Osteocyte (in vitro differentiated cells): ENCODE data around the gene MAP3K2. TPM values are rescaled to one million over a fixed set of nuclear protein-coding genes. Genes with fewer than 3 reads are reported as not detected.

Experiments
- DNase-seq: peaks from one replicate; pipeline ENCODE4 v3.0.0; 2021; ENCODE audit warnings: mixed read lengths; ENCODE audit not compliant: unreplicated experiment; ENCODE audit errors: extremely low spot score
- H3K27ac Mint-ChIP-seq: one replicate; pipeline ENCODE4 v1.8.0; 2021; ENCODE audit warnings: mild to moderate bottlenecking, mixed read lengths; ENCODE audit not compliant: unreplicated experiment
- H3K27me3 Mint-ChIP-seq: one replicate; pipeline ENCODE4 v1.8.0; 2021; ENCODE audit warnings: mixed read lengths; ENCODE audit not compliant: unreplicated experiment
- H3K36me3 Mint-ChIP-seq: one replicate; pipeline ENCODE4 v1.8.0; 2021; ENCODE audit warnings: mixed read lengths; ENCODE audit not compliant: unreplicated experiment
- H3K4me1 Mint-ChIP-seq: one replicate; pipeline ENCODE4 v1.8.0; 2021; ENCODE audit warnings: mixed read lengths; ENCODE audit not compliant: unreplicated experiment
- H3K4me3 Mint-ChIP-seq: one replicate; pipeline ENCODE4 v1.8.0; 2021; ENCODE audit warnings: mild to moderate bottlenecking, moderate library complexity, mixed read lengths; ENCODE audit not compliant: unreplicated experiment
- H3K9me3 Mint-ChIP-seq: one replicate; pipeline ENCODE4 v1.8.0; 2021; ENCODE audit warnings: mixed read lengths; ENCODE audit not compliant: unreplicated experiment
- total RNA-seq: library from RNA; stranded (reverse); gene quantifications from 2 replicates; pipeline ENCODE4 v1.2.1, GENCODE V29; 2021
- TF ChIP-seq, protein P1 (sequence below): fragments of 200-600 bp; sonication (generic); IDR thresholded peaks from 2 replicates; pipeline ENCODE4 v1.5.0; 2021; ENCODE audit warnings: antibody characterized with exemption, mild to moderate bottlenecking, moderate library complexity

The MAP3K2 gene
- total RNA-seq, 1 donor from 2014 or later = 60.9 TPM

DNA sequence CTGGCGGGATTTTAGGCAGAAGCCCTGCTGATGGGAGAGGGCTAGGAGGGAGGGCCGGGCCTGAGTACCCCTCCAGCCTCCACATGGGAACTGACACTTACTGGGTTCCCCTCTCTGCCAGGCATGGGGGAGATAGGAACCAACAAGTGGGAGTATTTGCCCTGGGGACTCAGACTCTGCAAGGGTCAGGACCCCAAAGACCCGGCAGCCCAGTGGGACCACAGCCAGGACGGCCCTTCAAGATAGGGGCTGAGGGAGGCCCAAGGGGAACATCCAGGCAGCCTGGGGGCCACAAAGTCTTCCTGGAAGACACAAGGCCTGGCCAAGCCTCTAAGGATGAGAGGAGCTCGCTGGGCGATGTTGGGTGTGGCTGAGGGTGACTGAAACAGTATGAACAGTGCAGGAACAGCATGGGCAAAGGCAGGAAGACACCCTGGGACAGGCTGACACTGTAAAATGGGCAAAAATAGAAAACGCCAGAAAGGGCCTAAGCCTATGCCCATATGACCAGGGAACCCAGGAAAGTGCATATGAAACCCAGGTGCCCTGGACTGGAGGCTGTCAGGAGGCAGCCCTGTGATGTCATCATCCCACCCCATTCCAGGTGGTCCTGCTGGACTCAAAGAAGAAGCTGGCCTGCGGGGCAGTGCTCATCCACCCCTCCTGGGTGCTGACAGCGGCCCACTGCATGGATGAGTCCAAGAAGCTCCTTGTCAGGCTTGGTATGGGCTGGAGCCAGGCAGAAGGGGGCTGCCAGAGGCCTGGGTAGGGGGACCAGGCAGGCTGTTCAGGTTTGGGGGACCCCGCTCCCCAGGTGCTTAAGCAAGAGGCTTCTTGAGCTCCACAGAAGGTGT is 39.0 kb upstream of the MAP3K2 start:
- H3K4me3 Mint-ChIP-seq = no peak overlapping the region
- DNase-seq = peak; percentile 76
- H3K27me3 Mint-ChIP-seq = peaks cover 6% of the 10 kb centered on the region
- H3K27ac Mint-ChIP-seq = no peak overlapping the region
- TF ChIP-seq, protein P1, sequence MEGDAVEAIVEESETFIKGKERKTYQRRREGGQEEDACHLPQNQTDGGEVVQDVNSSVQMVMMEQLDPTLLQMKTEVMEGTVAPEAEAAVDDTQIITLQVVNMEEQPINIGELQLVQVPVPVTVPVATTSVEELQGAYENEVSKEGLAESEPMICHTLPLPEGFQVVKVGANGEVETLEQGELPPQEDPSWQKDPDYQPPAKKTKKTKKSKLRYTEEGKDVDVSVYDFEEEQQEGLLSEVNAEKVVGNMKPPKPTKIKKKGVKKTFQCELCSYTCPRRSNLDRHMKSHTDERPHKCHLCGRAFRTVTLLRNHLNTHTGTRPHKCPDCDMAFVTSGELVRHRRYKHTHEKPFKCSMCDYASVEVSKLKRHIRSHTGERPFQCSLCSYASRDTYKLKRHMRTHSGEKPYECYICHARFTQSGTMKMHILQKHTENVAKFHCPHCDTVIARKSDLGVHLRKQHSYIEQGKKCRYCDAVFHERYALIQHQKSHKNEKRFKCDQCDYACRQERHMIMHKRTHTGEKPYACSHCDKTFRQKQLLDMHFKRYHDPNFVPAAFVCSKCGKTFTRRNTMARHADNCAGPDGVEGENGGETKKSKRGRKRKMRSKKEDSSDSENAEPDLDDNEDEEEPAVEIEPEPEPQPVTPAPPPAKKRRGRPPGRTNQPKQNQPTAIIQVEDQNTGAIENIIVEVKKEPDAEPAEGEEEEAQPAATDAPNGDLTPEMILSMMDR = no peak
- H3K9me3 Mint-ChIP-seq = no peaks in the 10 kb centered on the region
- no peaks in the 10 kb centered on the region for H3K36me3 Mint-ChIP-seq
- peaks cover 22% of the 10 kb centered on the region for H3K4me1 Mint-ChIP-seq

DNA sequence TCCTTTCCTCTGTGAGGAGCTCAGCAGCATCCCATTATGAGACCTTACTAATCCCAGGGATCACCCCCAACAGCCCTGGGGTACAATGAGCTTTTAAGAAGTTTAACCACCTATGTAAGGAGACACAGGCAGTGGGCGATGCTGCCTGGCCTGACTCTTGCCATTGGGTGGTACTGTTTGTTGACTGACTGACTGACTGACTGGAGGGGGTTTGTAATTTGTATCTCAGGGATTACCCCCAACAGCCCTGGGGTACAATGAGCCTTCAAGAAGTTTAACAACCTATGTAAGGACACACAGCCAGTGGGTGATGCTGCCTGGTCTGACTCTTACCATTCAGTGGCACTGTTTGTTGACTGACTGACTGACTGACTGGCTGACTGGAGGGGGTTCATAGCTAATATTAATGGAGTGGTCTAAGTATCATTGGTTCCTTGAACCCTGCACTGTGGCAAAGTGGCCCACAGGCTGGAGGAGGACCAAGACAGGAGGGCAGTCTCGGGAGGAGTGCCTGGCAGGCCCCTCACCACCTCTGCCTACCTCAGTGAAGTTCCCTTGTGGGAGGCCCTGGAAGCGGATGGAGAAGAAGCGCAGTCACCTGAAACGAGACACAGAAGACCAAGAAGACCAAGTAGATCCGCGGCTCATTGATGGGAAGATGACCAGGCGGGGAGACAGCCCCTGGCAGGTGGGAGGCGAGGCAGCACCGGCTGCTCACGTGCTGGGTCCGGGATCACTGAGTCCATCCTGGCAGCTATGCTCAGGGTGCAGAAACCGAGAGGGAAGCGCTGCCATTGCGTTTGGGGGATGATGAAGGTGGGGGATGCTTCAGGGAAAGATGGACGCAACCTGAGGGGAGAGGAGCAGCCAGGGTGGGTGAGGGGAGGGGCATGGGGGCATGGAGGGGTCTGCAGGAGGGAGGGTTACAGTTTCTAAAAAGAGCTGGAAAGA is 38.0 kb upstream of the MAP3K2 start:
- Mint-ChIP-seq H3K36me3 (no peaks in the 10 kb centered on the region), H3K4me3 (no peak overlapping the region)

DNA sequence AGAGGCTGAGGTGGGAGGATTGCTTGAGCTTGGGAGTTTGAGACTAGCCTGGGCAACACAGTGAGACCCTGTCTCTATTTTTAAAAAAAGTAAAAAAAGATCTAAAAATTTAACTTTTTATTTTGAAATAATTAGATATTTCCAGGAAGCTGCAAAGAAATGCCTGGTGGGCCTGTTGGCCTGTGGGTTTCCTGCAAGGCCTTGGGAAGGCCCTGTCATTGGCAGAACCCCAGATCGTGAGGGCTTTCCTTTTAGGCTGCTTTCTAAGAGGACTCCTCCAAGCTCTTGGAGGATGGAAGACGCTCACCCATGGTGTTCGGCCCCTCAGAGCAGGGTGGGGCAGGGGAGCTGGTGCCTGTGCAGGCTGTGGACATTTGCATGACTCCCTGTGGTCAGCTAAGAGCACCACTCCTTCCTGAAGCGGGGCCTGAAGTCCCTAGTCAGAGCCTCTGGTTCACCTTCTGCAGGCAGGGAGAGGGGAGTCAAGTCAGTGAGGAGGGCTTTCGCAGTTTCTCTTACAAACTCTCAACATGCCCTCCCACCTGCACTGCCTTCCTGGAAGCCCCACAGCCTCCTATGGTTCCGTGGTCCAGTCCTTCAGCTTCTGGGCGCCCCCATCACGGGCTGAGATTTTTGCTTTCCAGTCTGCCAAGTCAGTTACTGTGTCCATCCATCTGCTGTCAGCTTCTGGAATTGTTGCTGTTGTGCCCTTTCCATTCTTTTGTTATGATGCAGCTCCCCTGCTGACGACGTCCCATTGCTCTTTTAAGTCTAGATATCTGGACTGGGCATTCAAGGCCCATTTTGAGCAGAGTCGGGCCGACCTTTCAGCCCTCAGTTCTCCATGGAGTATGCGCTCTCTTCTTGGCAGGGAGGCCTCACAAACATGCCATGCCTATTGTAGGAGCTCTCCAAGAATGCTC is 37.1 kb upstream of the MAP3K2 start:
- Mint-ChIP-seq H3K9me3 (no peaks in the 10 kb centered on the region), H3K4me3 (no peak overlapping the region), H3K27me3 (peaks cover 6% of the 10 kb centered on the region), H3K27ac (no peak overlapping the region), H3K36me3 (no peaks in the 10 kb centered on the region), H3K4me1 (peaks cover 17% of the 10 kb centered on the region)
- DNase-seq = no peak
- TF ChIP-seq, protein P1 = no peak

More for the DNA sequence above, 38.0 kb upstream of the MAP3K2 start:
- peak; percentile 77 for DNase-seq
- H3K27ac Mint-ChIP-seq = no peak overlapping the region
- H3K4me1 Mint-ChIP-seq = peaks cover 17% of the 10 kb centered on the region
- peaks cover 6% of the 10 kb centered on the region for H3K27me3 Mint-ChIP-seq
- H3K9me3 Mint-ChIP-seq = no peaks in the 10 kb centered on the region
- TF ChIP-seq, protein P1 = no peak

- peaks cover 6% of the 10 kb centered on the region for H3K27me3 Mint-ChIP-seq
These were observed 36.1 kb upstream of the MAP3K2 start for GRCh38 chr2:127423880-127424279.

More at GRCh38 chr2:127423880-127424279, 36.1 kb upstream of the MAP3K2 start:
- TF ChIP-seq, protein P1 = peak; percentile 23
- Mint-ChIP-seq H3K4me1 (peaks cover 17% of the 10 kb centered on the region), H3K27ac (no peak overlapping the region), H3K4me3 (peak overlapping the region; percentile 71), H3K36me3 (no peaks in the 10 kb centered on the region), H3K9me3 (no peaks in the 10 kb centered on the region)
- no peak for DNase-seq
